ENCODE data around the gene CSAG1.
"Not testable (repeated sequence)": the region's sequence is repeated elsewhere in the genome, so short reads cannot be mapped to it uniquely, and the experiment has no call there.

CSAG1 gene

DNA sequence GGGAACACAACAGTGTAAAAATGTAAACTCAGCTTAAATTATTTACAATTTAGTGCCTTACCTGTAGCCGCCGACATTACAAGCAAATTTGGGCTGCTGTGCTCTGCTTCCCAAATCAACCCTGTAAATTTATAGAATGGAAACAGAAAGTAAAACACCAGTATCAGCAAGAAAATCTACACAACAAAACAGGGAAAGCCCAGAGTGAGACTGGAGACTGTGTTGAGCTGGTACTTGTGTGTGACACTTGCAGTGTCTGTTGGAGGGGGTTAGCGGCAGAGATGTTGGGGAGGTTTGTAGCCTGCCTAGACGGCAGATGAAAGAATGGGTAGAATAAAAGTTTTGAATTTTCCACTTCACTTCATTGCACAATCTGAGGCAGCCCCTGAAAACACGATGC lies 20.3 kb downstream of the CSAG1 start:
- H3K4ac ChIP-seq (ENCODE audit: low read depth, low read length); H3K36me3 ChIP-seq (ENCODE audit: control insufficient read depth, insufficient read depth, low read length); H3K79me2 ChIP-seq (ENCODE audit: control insufficient read depth, insufficient read depth, low read length); H4K8ac ChIP-seq (ENCODE audit: low read depth, low read length); H3K23ac ChIP-seq (ENCODE audit: low read length); H3K4me3 ChIP-seq (ENCODE audit: low read length); H2AK5ac ChIP-seq (ENCODE audit: low read length); H3K27ac ChIP-seq (ENCODE audit: low read depth, low read length); H3K79me1 ChIP-seq (ENCODE audit: low read length); H2BK5ac ChIP-seq (ENCODE audit: low read length); H3K27me3 ChIP-seq (ENCODE audit: insufficient read depth, low read length, poor library complexity); H2BK15ac ChIP-seq (replicated peaks; ENCODE audit: low read depth); H3K9ac ChIP-seq (ENCODE audit: low read length); H3K4me2 ChIP-seq (ENCODE audit: low read length); H3K4me1 ChIP-seq (ENCODE audit: control insufficient read depth, low read depth, low read length); H3K18ac ChIP-seq (ENCODE audit: low read length); DNase-seq; H4K5ac ChIP-seq (ENCODE audit: low read length); H2BK120ac ChIP-seq (ENCODE audit: low read depth, low read length); H3K56ac ChIP-seq (ENCODE audit: low read length): not testable (repeated sequence)
- WGBS (ENCODE audit: extremely low coverage, insufficient coverage, low lambda C conversion rate): no CpG with 5 or more reads among the region's 5 CpGs

DNA sequence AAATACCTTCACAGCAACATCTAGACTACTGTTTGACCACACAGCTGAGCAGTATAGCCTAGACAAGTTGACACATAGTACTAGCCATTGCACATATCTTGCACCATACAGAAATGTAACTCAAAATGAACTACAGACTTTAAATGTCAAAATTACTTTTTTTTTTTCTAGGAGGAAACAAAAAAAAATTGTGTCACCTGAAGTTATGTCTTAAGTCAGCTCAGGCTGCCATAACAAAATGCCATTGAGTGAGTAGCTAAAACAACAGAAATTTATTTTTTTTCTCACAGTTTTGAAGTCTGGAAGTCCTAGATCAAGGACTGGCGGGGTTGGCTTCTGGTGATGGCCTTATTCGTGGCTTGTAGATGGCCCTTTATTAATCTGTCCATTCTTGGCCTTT lies 24.3 kb downstream of the CSAG1 start, which contains the start of gene CSAG2:
Gene CSAG2, minus strand, starts transcription at position 101 of the 400 bp plus-strand sequence. CDS start 161 bp downstream, outside the sequence.
- H3K27me3 ChIP-seq (ENCODE audit: insufficient read depth, low read length, poor library complexity); H3K9ac ChIP-seq (ENCODE audit: low read length); H3K56ac ChIP-seq (ENCODE audit: low read length); H3K23ac ChIP-seq (ENCODE audit: low read length); H3K18ac ChIP-seq (ENCODE audit: low read length); H3K79me1 ChIP-seq (ENCODE audit: low read length); H2BK15ac ChIP-seq (replicated peaks; ENCODE audit: low read depth); H2BK5ac ChIP-seq (ENCODE audit: low read length); H3K4ac ChIP-seq (ENCODE audit: low read depth, low read length); H4K5ac ChIP-seq (ENCODE audit: low read length); H3K36me3 ChIP-seq (ENCODE audit: control insufficient read depth, insufficient read depth, low read length); H2BK120ac ChIP-seq (ENCODE audit: low read depth, low read length); H4K8ac ChIP-seq (ENCODE audit: low read depth, low read length); H2AK5ac ChIP-seq (ENCODE audit: low read length); DNase-seq; H3K27ac ChIP-seq (ENCODE audit: low read depth, low read length); H3K4me3 ChIP-seq (ENCODE audit: low read length); H3K4me1 ChIP-seq (ENCODE audit: control insufficient read depth, low read depth, low read length); H3K79me2 ChIP-seq (ENCODE audit: control insufficient read depth, insufficient read depth, low read length); H3K4me2 ChIP-seq (ENCODE audit: low read length): not testable (repeated sequence)
- WGBS (ENCODE audit: extremely low coverage, insufficient coverage, low lambda C conversion rate): no CpG with 5 or more reads among the region's 2 CpGs

DNA sequence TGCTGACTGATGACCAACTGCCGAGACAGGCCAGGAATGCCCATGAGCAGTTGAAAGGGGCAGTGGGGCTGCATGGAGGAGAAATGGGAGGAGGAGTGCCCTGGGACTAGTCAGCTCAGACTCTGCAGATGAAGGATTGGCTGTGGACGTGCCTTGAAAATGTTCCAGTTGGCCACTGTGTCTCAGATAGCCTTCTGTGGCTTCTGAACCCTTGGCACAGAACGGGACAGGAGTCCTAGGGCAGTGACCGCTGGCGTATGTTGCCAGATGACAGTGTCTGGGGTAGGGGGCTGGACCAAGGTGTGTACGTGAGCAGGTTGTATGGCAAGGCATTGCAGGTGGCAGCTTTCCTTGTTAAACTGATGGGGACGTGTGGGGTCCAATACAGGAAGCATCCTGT lies 27.0 kb downstream of the CSAG1 start:
- H2BK5ac ChIP-seq (ENCODE audit: low read length); H2BK120ac ChIP-seq (ENCODE audit: low read depth, low read length); H2BK15ac ChIP-seq (replicated peaks; ENCODE audit: low read depth); H3K4me3 ChIP-seq (ENCODE audit: low read length); H3K4ac ChIP-seq (ENCODE audit: low read depth, low read length); H3K79me2 ChIP-seq (ENCODE audit: control insufficient read depth, insufficient read depth, low read length); H3K27ac ChIP-seq (ENCODE audit: low read depth, low read length); H3K79me1 ChIP-seq (ENCODE audit: low read length); H3K4me2 ChIP-seq (ENCODE audit: low read length); H3K23ac ChIP-seq (ENCODE audit: low read length); H3K9ac ChIP-seq (ENCODE audit: low read length); H3K36me3 ChIP-seq (ENCODE audit: control insufficient read depth, insufficient read depth, low read length); H3K18ac ChIP-seq (ENCODE audit: low read length); H4K8ac ChIP-seq (ENCODE audit: low read depth, low read length); H2AK5ac ChIP-seq (ENCODE audit: low read length); H3K4me1 ChIP-seq (ENCODE audit: control insufficient read depth, low read depth, low read length); DNase-seq; H3K56ac ChIP-seq (ENCODE audit: low read length); H3K27me3 ChIP-seq (ENCODE audit: insufficient read depth, low read length, poor library complexity); H4K5ac ChIP-seq (ENCODE audit: low read length): not testable (repeated sequence)
- WGBS (ENCODE audit: extremely low coverage, insufficient coverage, low lambda C conversion rate): no CpG with 5 or more reads among the region's 7 CpGs

DNA sequence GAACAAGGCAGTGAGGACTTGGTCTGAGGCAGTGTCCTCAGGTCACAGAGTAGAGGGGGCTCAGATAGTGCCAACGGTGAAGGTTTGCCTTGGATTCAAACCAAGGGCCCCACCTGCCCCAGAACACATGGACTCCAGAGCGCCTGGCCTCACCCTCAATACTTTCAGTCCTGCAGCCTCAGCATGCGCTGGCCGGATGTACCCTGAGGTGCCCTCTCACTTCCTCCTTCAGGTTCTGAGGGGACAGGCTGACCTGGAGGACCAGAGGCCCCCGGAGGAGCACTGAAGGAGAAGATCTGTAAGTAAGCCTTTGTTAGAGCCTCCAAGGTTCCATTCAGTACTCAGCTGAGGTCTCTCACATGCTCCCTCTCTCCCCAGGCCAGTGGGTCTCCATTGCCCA lies 33.1 kb downstream of the CSAG1 start:
- H3K27me3 ChIP-seq (ENCODE audit: insufficient read depth, low read length, poor library complexity); H2AK5ac ChIP-seq (ENCODE audit: low read length); H2BK15ac ChIP-seq (replicated peaks; ENCODE audit: low read depth); H4K5ac ChIP-seq (ENCODE audit: low read length); H3K9ac ChIP-seq (ENCODE audit: low read length); H2BK5ac ChIP-seq (ENCODE audit: low read length); H3K23ac ChIP-seq (ENCODE audit: low read length); H3K18ac ChIP-seq (ENCODE audit: low read length); H3K79me1 ChIP-seq (ENCODE audit: low read length); H3K4ac ChIP-seq (ENCODE audit: low read depth, low read length); H3K56ac ChIP-seq (ENCODE audit: low read length); H3K4me3 ChIP-seq (ENCODE audit: low read length); H4K8ac ChIP-seq (ENCODE audit: low read depth, low read length); H3K4me2 ChIP-seq (ENCODE audit: low read length); H2BK120ac ChIP-seq (ENCODE audit: low read depth, low read length); H3K36me3 ChIP-seq (ENCODE audit: control insufficient read depth, insufficient read depth, low read length); DNase-seq; H3K4me1 ChIP-seq (ENCODE audit: control insufficient read depth, low read depth, low read length); H3K79me2 ChIP-seq (ENCODE audit: control insufficient read depth, insufficient read depth, low read length); H3K27ac ChIP-seq (ENCODE audit: low read depth, low read length): not testable (repeated sequence)
- WGBS (ENCODE audit: extremely low coverage, insufficient coverage, low lambda C conversion rate): no CpG with 5 or more reads among the region's 5 CpGs

DNA sequence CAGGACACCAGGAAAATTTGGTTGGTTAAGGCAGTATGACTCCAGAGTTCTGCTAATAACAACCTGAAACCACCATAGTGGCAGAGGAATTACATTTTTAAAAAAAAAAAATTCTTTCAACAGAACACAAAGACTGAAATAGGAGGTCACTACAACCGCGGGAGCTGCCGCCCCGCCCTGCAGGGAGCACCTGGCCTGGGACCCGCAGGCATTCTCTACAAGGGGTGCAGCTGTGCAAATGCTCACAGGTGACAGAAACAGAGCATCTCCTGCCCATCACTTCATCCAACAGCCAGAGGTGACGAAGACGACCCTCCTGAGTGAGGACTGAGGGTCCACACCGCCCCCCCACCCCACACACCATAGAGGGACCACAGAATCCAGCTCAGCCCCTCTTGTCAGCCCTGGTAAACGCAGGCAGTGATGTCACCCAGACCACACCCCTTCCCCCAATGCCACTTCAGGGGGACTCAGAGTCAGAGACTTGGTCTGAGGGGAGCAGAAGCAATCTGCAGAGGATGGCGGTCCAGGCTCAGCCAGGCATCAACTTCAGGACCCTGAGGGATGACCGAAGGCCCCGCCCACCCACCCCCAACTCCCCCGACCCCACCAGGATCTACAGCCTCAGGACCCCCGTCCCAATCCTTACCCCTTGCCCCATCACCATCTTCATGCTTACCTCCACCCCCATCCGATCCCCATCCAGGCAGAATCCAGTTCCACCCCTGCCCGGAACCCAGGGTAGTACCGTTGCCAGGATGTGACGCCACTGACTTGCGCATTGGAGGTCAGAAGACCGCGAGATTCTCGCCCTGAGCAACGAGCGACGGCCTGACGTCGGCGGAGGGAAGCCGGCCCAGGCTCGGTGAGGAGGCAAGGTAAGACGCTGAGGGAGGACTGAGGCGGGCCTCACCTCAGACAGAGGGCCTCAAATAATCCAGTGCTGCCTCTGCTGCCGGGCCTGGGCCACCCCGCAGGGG lies 35.3 kb downstream of the CSAG1 start, which contains the start of gene MAGEA3:
Gene MAGEA3, plus strand, starts transcription at position 843 of the 980 bp plus-strand sequence. CDS start 2,039 bp downstream, outside the sequence.
- H3K23ac ChIP-seq (ENCODE audit: low read length); H3K4me2 ChIP-seq (ENCODE audit: low read length); H3K4ac ChIP-seq (ENCODE audit: low read depth, low read length); H3K27ac ChIP-seq (ENCODE audit: low read depth, low read length); H4K5ac ChIP-seq (ENCODE audit: low read length); H3K79me1 ChIP-seq (ENCODE audit: low read length); H2BK120ac ChIP-seq (ENCODE audit: low read depth, low read length); H3K4me1 ChIP-seq (ENCODE audit: control insufficient read depth, low read depth, low read length); H3K36me3 ChIP-seq (ENCODE audit: control insufficient read depth, insufficient read depth, low read length); H3K56ac ChIP-seq (ENCODE audit: low read length); H3K9ac ChIP-seq (ENCODE audit: low read length); H3K27me3 ChIP-seq (ENCODE audit: insufficient read depth, low read length, poor library complexity); H2AK5ac ChIP-seq (ENCODE audit: low read length); DNase-seq; H2BK15ac ChIP-seq (replicated peaks; ENCODE audit: low read depth); H3K18ac ChIP-seq (ENCODE audit: low read length); H3K79me2 ChIP-seq (ENCODE audit: control insufficient read depth, insufficient read depth, low read length); H3K4me3 ChIP-seq (ENCODE audit: low read length); H2BK5ac ChIP-seq (ENCODE audit: low read length); H4K8ac ChIP-seq (ENCODE audit: low read depth, low read length): not testable (repeated sequence)
- no CpG with 5 or more reads among the region's 34 CpGs for WGBS (ENCODE audit: extremely low coverage, insufficient coverage, low lambda C conversion rate)

Data from mesendoderm (in vitro differentiated cells).